Bronchial epithelial cell (primary cell): ENCODE measurements around the gene MBIP. TPM values are rescaled to one million over a fixed set of nuclear protein-coding genes. Genes with fewer than 3 reads are reported as not detected.
"Not testable (repeated sequence)": the region's sequence is repeated elsewhere in the genome, so short reads cannot be mapped to it uniquely, and the experiment has no call there.

ENCODE experiments used
- DNase-seq: peaks from one replicate; pipeline ENCODE4 v3.0.0-alpha.2; 2010; ENCODE audit warnings: low read depth
- FAIRE-seq: peaks from 2 replicates; lab custom pipeline; 2011; peaks lifted over from hg19 to GRCh38; lab: Jason Lieb, UNC
- H3K27me3 ChIP-seq: 2 replicates; pipeline ENCODE4 v1.5.1; 2011; ENCODE audit warnings: low read length; ENCODE audit not compliant: control insufficient read depth, insufficient read depth
- H3K36me3 ChIP-seq: 2 replicates; pipeline ENCODE4 v1.5.1; 2011; ENCODE audit warnings: low read length; ENCODE audit not compliant: control insufficient read depth, insufficient read depth
- H3K4me3 ChIP-seq: 2 replicates; pipeline ENCODE4 v1.5.1; 2011; ENCODE audit warnings: mild to moderate bottlenecking, low read depth, low read length, control low read depth
- total RNA-seq: library from RNA; depleted of rRNA; stranded (reverse); fragments of >200 nt; gene quantifications from 2 replicates; pipeline ENCODE4 v1.2.1, GENCODE V29; 2014
- TF ChIP-seq, protein P1 (sequence below): IDR thresholded peaks from 2 replicates; pipeline ENCODE4 v1.5.1; 2011; ENCODE audit warnings: mild to moderate bottlenecking, moderate library complexity, low read length, control low read depth, inconsistent platforms; ENCODE audit not compliant: insufficient read depth, severe bottlenecking

MBIP gene
- total RNA-seq, 1 donor from 2014 or later, result 5.8 TPM

DNA sequence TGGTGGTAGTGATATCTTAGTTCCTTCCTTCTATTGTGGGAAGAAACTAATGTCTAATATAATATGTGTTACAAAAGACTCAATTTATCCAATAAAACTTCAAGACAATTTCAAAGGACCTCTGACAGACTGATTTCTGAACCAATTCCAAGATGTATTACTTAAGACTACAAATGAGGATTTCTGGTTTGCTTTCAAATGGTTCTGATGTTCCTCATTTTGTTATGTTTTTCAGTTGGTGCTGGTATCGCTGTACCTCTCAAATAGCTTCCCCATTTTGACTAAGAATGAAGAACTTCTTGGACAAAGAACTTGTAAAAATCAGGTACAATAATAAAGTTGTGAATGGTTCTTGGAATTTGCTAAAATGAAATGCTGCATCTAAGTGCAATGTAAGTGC lies 19.4 kb upstream of the MBIP start:
- FAIRE-seq (no peak), DNase-seq (no peak)
- Histone ChIP-seq H3K27me3 (peaks cover 1% of the 10 kb centered on the region), H3K4me3 (no peak overlapping the region), H3K36me3 (no peaks in the 10 kb centered on the region)
- TF ChIP-seq, protein P1, sequence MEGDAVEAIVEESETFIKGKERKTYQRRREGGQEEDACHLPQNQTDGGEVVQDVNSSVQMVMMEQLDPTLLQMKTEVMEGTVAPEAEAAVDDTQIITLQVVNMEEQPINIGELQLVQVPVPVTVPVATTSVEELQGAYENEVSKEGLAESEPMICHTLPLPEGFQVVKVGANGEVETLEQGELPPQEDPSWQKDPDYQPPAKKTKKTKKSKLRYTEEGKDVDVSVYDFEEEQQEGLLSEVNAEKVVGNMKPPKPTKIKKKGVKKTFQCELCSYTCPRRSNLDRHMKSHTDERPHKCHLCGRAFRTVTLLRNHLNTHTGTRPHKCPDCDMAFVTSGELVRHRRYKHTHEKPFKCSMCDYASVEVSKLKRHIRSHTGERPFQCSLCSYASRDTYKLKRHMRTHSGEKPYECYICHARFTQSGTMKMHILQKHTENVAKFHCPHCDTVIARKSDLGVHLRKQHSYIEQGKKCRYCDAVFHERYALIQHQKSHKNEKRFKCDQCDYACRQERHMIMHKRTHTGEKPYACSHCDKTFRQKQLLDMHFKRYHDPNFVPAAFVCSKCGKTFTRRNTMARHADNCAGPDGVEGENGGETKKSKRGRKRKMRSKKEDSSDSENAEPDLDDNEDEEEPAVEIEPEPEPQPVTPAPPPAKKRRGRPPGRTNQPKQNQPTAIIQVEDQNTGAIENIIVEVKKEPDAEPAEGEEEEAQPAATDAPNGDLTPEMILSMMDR, result no peak

DNA sequence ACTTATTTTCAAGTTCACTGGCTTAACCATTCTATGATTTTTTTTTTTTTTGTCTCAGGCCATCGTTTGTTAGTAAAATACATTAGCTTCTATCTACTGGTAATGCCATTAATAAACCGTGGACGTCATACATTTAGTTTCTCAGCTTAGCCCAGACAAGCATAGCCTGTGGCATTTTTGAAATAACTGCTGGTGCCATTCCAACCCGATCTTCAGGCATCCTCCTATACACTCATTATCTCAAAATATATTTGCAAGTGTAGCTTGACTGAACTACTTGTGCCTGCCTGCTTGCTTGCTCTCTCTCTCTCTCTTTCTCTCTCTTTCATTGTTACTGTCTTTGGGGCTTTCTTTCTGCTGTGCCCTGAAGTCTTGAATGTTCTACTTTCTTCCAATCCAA lies 12.7 kb upstream of the MBIP start:
- H3K36me3 ChIP-seq, result no peaks in the 10 kb centered on the region
- H3K27me3 ChIP-seq, result no peaks in the 10 kb centered on the region
- DNase-seq (peak; percentile 20), FAIRE-seq (no peak)
- TF ChIP-seq, protein P1, result no peak
- no peak overlapping the region for H3K4me3 ChIP-seq

DNA sequence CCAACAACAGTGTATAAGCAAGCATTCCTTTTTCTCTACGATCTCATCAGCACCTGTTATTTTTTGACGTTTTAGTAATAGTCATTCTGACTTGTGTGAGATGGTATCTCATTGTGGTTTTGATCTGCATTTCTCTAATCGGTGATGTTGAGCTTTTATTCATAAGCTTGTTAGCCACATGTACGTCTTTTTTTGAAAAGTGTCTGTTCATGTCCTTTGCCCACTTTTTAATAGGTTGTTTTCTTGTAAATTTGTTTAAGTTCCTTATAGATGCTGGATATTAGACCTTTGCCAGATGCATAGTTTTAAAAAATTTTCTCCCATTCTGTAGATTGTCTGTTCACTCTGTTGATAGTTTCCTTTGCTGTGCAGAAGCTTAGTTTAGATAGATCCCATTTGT lies 7.1 kb upstream of the MBIP start:
- not testable (repeated sequence) for H3K36me3 ChIP-seq, H3K27me3 ChIP-seq, H3K4me3 ChIP-seq, FAIRE-seq, DNase-seq

DNA sequence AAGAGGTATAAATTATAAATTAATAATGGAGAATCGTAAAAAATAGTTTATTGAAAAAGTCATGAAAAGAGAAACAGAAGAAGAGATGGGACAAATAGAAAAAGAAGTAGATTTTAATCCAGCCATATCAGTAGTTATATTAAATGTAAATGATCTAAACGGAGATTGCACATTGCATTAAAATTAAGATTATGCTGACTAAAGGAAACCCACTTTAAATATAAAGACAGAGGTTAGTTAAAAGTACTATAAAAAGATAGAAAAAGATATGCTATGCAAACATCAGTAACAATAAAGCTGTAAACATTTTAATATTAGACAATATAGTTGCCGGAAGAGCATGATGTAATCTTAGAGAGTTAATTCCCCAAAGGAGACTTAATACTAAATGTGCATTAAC lies 5.4 kb upstream of the MBIP start:
- FAIRE-seq (no peak), DNase-seq (no peak)
- TF ChIP-seq, protein P1, result no peak
- H3K27me3 ChIP-seq, result no peaks in the 10 kb centered on the region
- no peak overlapping the region for H3K4me3 ChIP-seq
- H3K36me3 ChIP-seq, result no peaks in the 10 kb centered on the region

DNA sequence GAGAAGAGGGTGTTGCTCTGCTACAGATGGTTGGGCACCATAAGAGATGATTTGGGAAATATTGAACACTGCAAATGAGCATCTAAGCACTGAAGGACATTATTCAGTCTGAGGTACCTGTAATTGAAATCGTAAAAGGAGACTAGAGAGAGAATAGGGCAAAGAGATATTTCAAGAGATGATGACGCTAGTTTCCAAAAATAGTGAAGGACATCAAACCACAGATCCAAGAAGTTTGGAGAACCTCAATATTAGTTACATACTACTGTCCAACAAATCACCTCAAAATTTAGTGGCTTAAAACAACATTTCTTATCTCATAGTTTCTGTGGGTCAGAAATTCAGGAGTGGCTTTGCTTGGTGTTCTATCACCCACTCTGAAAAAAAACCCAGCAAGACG lies 4.5 kb upstream of the MBIP start:
- no peak for DNase-seq

DNA sequence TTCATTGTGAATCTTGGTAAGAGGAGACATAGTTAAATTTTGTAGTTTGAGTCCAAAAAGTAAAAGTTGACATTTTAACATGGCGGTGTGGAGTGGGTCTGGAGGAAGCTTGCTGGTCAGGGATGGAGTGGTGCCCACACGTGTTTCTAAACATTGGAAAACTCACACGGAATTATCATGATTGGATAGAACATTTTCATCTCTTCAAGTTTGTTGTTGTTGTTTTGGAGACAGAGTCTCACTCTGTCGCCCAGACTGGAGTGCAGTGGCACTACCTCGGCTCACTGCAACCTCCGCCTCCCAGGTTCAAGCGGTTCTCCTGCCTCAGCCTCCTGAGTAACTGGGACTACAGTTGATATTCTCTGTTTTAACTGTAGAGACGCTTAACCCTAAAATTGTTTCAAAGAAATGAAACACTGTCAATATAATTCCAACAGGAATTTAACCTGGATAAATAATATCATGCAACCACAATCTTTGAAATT lies 502 bp upstream of the MBIP start:
- FAIRE-seq (no peak), DNase-seq (no peak)
- TF ChIP-seq, protein P1, result no peak
- Histone ChIP-seq H3K4me3 (peak overlapping the region; percentile 88), H3K36me3 (no peaks in the 10 kb centered on the region), H3K27me3 (no peaks in the 10 kb centered on the region)

More for the DNA sequence above, 4.5 kb upstream of the MBIP start:
- no peak for FAIRE-seq
- no peaks in the 10 kb centered on the region for H3K36me3 ChIP-seq
- no peaks in the 10 kb centered on the region for H3K27me3 ChIP-seq
- no peak overlapping the region for H3K4me3 ChIP-seq
- TF ChIP-seq, protein P1, result no peak
